OCI-LY1 (cell line): ENCODE results near the gene MED15.

ENCODE experiments used
- H2AFZ ChIP-seq: fragments of 200-600 bp; sonication (generic), shearing (Covaris generic); 2 replicates; pipeline ENCODE4 v1.6.0; 2014; ENCODE audit warnings: antibody characterized with exemption, mild to moderate bottlenecking, low read length
- H3F3A ChIP-seq: fragments of 200-600 bp; sonication (generic), shearing (Covaris generic); 2 replicates; pipeline ENCODE4 v1.6.0; 2014; ENCODE audit warnings: mild to moderate bottlenecking, antibody characterized with exemption, low read length, moderate library complexity; ENCODE audit not compliant: insufficient read depth
- H3K27ac ChIP-seq: fragments of 200-600 bp; sonication (generic); 2 replicates; pipeline ENCODE4 v1.5.1; 2014; ENCODE audit warnings: low read length, mixed run types, mild to moderate bottlenecking, low read depth; ENCODE audit not compliant: poor library complexity, severe bottlenecking
- H3K27me3 ChIP-seq: fragments of 200-600 bp; sonication (generic); 2 replicates; pipeline ENCODE4 v1.6.0; 2014; ENCODE audit warnings: antibody characterized with exemption, mild to moderate bottlenecking, low read length, moderate library complexity; ENCODE audit not compliant: insufficient read depth
- H3K36me3 ChIP-seq: fragments of 200-600 bp; sonication (generic); 2 replicates; pipeline ENCODE4 v1.6.1; 2014; ENCODE audit warnings: mild to moderate bottlenecking, antibody characterized with exemption, low read length, moderate library complexity, mixed read lengths; ENCODE audit not compliant: insufficient read depth
- H3K4me1 ChIP-seq: fragments of 200-600 bp; sonication (generic); 2 replicates; pipeline ENCODE4 v1.5.1; 2014; ENCODE audit warnings: mild to moderate bottlenecking, low read length, moderate library complexity; ENCODE audit not compliant: insufficient read depth, severe bottlenecking
- H3K4me2 ChIP-seq: fragments of 200-600 bp; sonication (generic), shearing (Covaris generic); 2 replicates; pipeline ENCODE4 v1.6.1; 2014; ENCODE audit warnings: low read length
- H3K4me3 ChIP-seq: fragments of 200-600 bp; sonication (generic); 2 replicates; pipeline ENCODE4 v1.5.1; 2014; ENCODE audit warnings: low read length, low read depth, mild to moderate bottlenecking, mixed read lengths; ENCODE audit not compliant: poor library complexity, severe bottlenecking
- H3K79me2 ChIP-seq: fragments of 200-600 bp; shearing (Covaris generic); 2 replicates; pipeline ENCODE4 v1.6.1; 2016; ENCODE audit warnings: mixed run types, low read length, mixed read lengths; ENCODE audit not compliant: insufficient read depth
- H3K9ac ChIP-seq: fragments of 200-600 bp; sonication (generic), shearing (Covaris generic); 2 replicates; pipeline ENCODE4 v1.6.1; 2014; ENCODE audit warnings: mild to moderate bottlenecking, low read length, mixed read lengths
- H3K9me2 ChIP-seq: fragments of 200-600 bp; sonication (generic), shearing (Covaris generic); 2 replicates; pipeline ENCODE4 v1.6.1; 2014; ENCODE audit warnings: low read depth, mild to moderate bottlenecking, low read length, mixed read lengths
- H3K9me3 ChIP-seq: fragments of 200-600 bp; shearing (Covaris generic); 2 replicates; pipeline ENCODE4 v1.6.1; 2014; ENCODE audit warnings: low read length, mixed read lengths
- H4K20me1 ChIP-seq: fragments of 200-600 bp; sonication (generic), shearing (Covaris generic); 2 replicates; pipeline ENCODE4 v1.6.0; 2016; ENCODE audit warnings: mild to moderate bottlenecking, low read length; ENCODE audit not compliant: insufficient read depth
- CTCF ChIP-seq: fragments of 200-600 bp; sonication (generic), shearing (Covaris generic); IDR thresholded peaks from 2 replicates; pipeline ENCODE4 v1.5.1; 2017; ENCODE audit warnings: mild to moderate bottlenecking, antibody characterized with exemption, low read length, moderate library complexity, mixed read lengths
- EZH2 ChIP-seq: fragments of 200-600 bp; sonication (generic), shearing (Covaris generic); IDR thresholded peaks from 2 replicates; pipeline ENCODE4 v1.8.0; 2017; ENCODE audit warnings: borderline replicate concordance, mixed run types, mild to moderate bottlenecking, antibody characterized with exemption, low read length, moderate library complexity, mixed read lengths

The MED15 gene

GRCh38 chr22:20569059-20570058 lies 61.9 kb downstream of the MED15 start:
- Histone ChIP-seq H3K9me3 (no peaks in the 10 kb centered on the region), H3K9ac (no peak overlapping the region), H3K36me3 (peaks cover 86% of the 10 kb centered on the region), H3K27me3 (no peaks in the 10 kb centered on the region), H3K4me1 (peaks cover 3% of the 10 kb centered on the region), H3K4me2 (no peak overlapping the region), H3K27ac (no peak overlapping the region), H3F3A (no peaks in the 10 kb centered on the region), H3K79me2 (no peaks in the 10 kb centered on the region), H3K9me2 (no peaks in the 10 kb centered on the region), H4K20me1 (no peaks in the 10 kb centered on the region), H2AFZ (no peak overlapping the region), H3K4me3 (no peak overlapping the region)
- no peak for TF ChIP-seq CTCF
- TF ChIP-seq EZH2 = no peak

GRCh38 chr22:20571078-20571503 lies 63.7 kb downstream of the MED15 start:
- H3F3A ChIP-seq = no peaks in the 10 kb centered on the region
- H3K27me3 ChIP-seq = no peaks in the 10 kb centered on the region
- H3K9ac ChIP-seq = no peak overlapping the region
- H4K20me1 ChIP-seq = no peaks in the 10 kb centered on the region
- peaks cover 85% of the 10 kb centered on the region for H3K36me3 ChIP-seq
- no peaks in the 10 kb centered on the region for H3K79me2 ChIP-seq
- no peaks in the 10 kb centered on the region for H3K9me3 ChIP-seq
- H3K27ac ChIP-seq = no peak overlapping the region
- H3K4me1 ChIP-seq = peaks cover 3% of the 10 kb centered on the region
- no peak overlapping the region for H3K4me2 ChIP-seq
- no peaks in the 10 kb centered on the region for H3K9me2 ChIP-seq
- no peak overlapping the region for H3K4me3 ChIP-seq
- no peak overlapping the region for H2AFZ ChIP-seq
- no peak for TF ChIP-seq EZH2
- TF ChIP-seq CTCF = no peak

- no peaks in the 10 kb centered on the region for H3K9me2 ChIP-seq
- TF ChIP-seq EZH2 = no peak
- peak; percentile 95 for TF ChIP-seq CTCF
- no peak overlapping the region for H3K4me2 ChIP-seq
- no peak overlapping the region for H3K9ac ChIP-seq
- no peaks in the 10 kb centered on the region for H3F3A ChIP-seq
- no peak overlapping the region for H3K4me3 ChIP-seq
- H3K9me3 ChIP-seq = no peaks in the 10 kb centered on the region
- H3K4me1 ChIP-seq = peaks cover 3% of the 10 kb centered on the region
- no peak overlapping the region for H2AFZ ChIP-seq
- no peak overlapping the region for H3K27ac ChIP-seq
- H3K27me3 ChIP-seq = no peaks in the 10 kb centered on the region
- no peaks in the 10 kb centered on the region for H3K79me2 ChIP-seq
- H3K36me3 ChIP-seq = peaks cover 85% of the 10 kb centered on the region
- no peaks in the 10 kb centered on the region for H4K20me1 ChIP-seq
Measured at GRCh38 chr22:20571531-20572007, 64.2 kb downstream of the MED15 start.
